ENCODE results near the gene STH.

- TF ChIP-seq POLR2A (IDR thresholded peaks at IDR 0.05), result no peak
- TF ChIP-seq, protein P1, sequence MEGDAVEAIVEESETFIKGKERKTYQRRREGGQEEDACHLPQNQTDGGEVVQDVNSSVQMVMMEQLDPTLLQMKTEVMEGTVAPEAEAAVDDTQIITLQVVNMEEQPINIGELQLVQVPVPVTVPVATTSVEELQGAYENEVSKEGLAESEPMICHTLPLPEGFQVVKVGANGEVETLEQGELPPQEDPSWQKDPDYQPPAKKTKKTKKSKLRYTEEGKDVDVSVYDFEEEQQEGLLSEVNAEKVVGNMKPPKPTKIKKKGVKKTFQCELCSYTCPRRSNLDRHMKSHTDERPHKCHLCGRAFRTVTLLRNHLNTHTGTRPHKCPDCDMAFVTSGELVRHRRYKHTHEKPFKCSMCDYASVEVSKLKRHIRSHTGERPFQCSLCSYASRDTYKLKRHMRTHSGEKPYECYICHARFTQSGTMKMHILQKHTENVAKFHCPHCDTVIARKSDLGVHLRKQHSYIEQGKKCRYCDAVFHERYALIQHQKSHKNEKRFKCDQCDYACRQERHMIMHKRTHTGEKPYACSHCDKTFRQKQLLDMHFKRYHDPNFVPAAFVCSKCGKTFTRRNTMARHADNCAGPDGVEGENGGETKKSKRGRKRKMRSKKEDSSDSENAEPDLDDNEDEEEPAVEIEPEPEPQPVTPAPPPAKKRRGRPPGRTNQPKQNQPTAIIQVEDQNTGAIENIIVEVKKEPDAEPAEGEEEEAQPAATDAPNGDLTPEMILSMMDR (IDR thresholded peaks at IDR 0.05), result no peak
These were observed 25.8 kb upstream of the STH start for GRCh38 chr17:45973099-45973780.

Measured in testis (tissue), 2 donors.